ENCODE data around the gene MLXIPL.

- TF ChIP-seq CTCF (IDR thresholded peaks at IDR 0.05) (no peak), POLR2A (IDR thresholded peaks at IDR 0.05) (no peak)
Observed at GRCh38 chr7:73628504-73628903, 4.2 kb upstream of the MLXIPL start.
